Stimulated activated CD8-positive, alpha-beta memory T cell treated with anti-CD3 and anti-CD28 coated beads, Interleukin-2, amount 100 ng/mL, for 1 hour (primary cell): ENCODE data around the gene FZD1.
"Not testable (repeated sequence)": the region's sequence is repeated elsewhere in the genome, so short reads cannot be mapped to it uniquely, and the experiment has no call there.

Experiments
- DNase-seq, 2 donors: peaks; one replicate each; pipeline ENCODE4 v3.0.0-alpha.2; 2020; ENCODE audit warnings: low read depth in 2 of 2

FZD1 gene

GRCh38 chr7:91297939-91298338, 33.7 kb downstream of the FZD1 start:
- DNase-seq = no peak

- no peak for DNase-seq
Measured at GRCh38 chr7:91299952-91300775, 35.9 kb downstream of the FZD1 start.

- DNase-seq = no peak
Measured at GRCh38 chr7:91302794-91303193, 38.6 kb downstream of the FZD1 start.

GRCh38 chr7:91306266-91306665, 42.0 kb downstream of the FZD1 start:
- DNase-seq = no peak

- DNase-seq = no peak
Measured at GRCh38 chr7:91307467-91307866, 43.2 kb downstream of the FZD1 start.

GRCh38 chr7:91308191-91308590, 44.0 kb downstream of the FZD1 start:
- not testable (repeated sequence) for DNase-seq

GRCh38 chr7:91310830-91311460, 46.7 kb downstream of the FZD1 start:
- no peak for DNase-seq

- no peak for DNase-seq
Measured at GRCh38 chr7:91311839-91312238, 47.6 kb downstream of the FZD1 start.

- no peak for DNase-seq
Measured at GRCh38 chr7:91313113-91313512, 48.9 kb downstream of the FZD1 start.

- DNase-seq = no peak
Measured at GRCh38 chr7:91314591-91315323, 50.5 kb downstream of the FZD1 start.

GRCh38 chr7:91316426-91316825, 52.2 kb downstream of the FZD1 start:
- DNase-seq = no peak

GRCh38 chr7:91319351-91319750, 55.1 kb downstream of the FZD1 start:
- no peak for DNase-seq

GRCh38 chr7:91320366-91321078, 56.3 kb downstream of the FZD1 start:
- DNase-seq = no peak
